GM21367 (cell line): ENCODE data around the gene LCE5A.
"Not testable (repeated sequence)": the region's sequence is repeated elsewhere in the genome, so short reads cannot be mapped to it uniquely, and the experiment has no call there.

Experiments
- ATAC-seq: cut with Tn5 transposase; IDR thresholded peaks from one replicate; pipeline ENCODE4 v1.9.1; 2021; ENCODE audit not compliant: unreplicated experiment

LCE5A gene, protein sequence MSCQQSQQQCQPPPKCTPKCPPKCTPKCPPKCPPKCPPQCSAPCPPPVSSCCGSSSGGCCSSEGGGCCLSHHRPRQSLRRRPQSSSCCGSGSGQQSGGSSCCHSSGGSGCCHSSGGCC

GRCh38 chr1:152510503-152510902 lies at the start of gene LCE5A:
TSS of gene LCE5A (plus strand) at chr1:152510803. CDS start at chr1:152511535, 732 bp downstream.
- no peak for ATAC-seq

DNA sequence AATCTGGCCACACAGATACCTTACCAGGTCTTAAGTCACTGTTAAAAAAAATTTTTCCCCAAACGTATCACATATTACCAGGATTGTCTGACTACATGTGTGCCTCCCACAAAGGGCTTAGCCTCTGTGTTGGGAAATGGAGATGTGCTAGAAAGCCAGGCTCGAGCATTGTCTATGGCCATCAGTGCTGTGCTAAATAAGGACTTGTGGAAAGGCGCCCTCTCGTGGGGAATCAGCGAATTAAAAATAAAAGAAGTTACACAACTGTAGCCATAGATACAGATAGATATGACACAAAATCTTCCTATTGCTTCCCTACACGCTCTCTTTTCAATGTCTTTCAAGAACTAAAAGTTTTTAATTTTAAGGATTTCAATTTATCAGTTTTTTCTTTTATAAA lies 49.1 kb upstream of the LCE5A start:
- ATAC-seq, result no peak

GRCh38 chr1:152462636-152463035 lies 48.0 kb upstream of the LCE5A start:
- ATAC-seq, result no peak

GRCh38 chr1:152466217-152466616 lies 44.4 kb upstream of the LCE5A start:
- no peak for ATAC-seq

DNA sequence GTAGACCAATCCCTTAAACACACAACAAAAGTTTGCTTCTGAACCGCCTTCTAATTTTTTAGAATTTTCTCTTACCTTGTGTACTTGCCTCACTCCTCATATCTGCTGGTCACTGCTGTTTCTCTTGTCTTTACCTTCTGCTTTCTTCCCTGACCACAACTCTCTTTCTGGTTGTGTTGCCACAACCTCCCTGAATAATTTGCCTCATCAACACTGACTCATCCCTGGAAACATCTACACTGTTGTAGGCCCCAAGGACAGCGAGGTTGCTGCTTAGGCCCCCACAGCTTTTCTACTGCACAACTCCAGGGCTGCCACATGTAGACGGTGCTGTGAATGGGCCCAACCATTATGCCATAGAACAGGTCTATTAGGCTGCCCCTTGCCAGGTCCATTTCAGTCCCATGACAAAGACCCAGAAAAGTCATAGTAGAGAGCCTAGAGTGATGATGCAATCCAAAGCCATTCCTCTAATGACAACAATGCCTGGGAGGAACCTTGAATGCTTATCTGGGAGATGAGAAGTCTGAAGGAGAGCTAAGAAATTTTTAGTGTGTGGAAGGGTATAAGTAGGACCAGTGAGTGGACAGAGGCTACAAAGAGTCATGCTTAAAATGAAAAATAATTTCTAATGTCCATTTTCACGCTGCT lies 36.6 kb upstream of the LCE5A start:
- ATAC-seq, result no peak

GRCh38 chr1:152479792-152480595 lies 30.6 kb upstream of the LCE5A start:
- ATAC-seq, result no peak

GRCh38 chr1:152481869-152482664 lies 28.5 kb upstream of the LCE5A start:
- no peak for ATAC-seq

DNA sequence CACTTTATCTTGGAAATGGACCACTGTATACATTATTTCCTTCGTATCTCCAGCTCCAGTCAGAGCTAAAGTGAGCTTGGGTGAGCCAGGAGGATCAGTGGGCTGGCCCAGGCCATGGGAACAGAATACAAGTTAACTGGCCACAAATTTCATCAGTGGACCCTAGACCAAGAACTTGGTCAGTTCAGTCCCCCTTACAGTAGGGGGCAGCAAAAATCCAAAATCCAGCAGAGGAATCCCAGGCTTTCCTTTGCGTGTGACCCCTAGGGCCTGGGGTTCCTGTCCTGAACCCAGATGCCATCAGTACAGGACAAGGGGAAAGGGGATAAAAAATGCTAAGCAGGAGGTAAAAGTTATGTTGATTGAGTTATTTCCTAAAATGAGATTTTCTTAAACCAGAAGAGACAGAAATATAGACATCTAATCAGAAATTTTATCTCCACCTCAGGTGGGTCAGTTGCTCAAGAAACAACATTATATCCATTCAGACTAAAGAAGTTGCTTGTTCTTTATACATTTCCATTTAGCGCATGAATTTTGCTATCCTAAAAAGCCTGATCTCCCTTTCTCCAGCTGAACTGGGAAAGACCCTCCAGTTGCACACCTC lies 24.1 kb upstream of the LCE5A start:
- ATAC-seq, result no peak

GRCh38 chr1:152487871-152488270 lies 22.7 kb upstream of the LCE5A start:
- no peak for ATAC-seq

- not testable (repeated sequence) for ATAC-seq
These were observed 19.1 kb upstream of the LCE5A start for GRCh38 chr1:152491537-152491936.

DNA sequence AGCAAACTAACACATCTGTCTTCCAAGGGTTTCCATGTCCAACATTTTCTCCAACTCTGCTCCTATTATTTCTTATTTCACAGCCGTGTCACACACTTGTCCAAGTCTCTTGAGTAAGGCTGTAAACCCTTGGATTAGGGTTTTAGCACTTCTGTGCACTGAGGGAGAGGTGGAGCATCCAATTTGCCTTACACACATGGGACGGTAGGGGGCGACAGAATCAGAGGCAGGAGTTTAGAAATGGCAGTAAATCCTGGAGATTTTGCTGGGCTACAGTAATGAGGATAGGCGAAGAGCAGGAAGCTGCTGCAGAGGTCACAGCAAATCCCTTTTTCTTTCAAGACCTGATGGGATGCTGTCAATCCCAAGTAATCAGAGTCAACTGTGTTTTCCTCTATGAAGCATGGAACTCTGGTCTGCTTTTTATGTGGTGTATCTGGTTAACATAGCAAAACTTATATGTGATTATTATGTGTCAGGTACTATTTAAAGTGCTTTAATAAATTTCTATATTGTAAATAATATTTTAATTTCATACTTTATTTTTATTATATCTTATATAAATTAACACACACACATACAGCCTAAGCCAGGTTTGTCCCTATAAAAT lies 15.4 kb upstream of the LCE5A start:
- no peak for ATAC-seq

GRCh38 chr1:152497273-152497672 lies 13.3 kb upstream of the LCE5A start:
- ATAC-seq, result no peak

- no peak for ATAC-seq
These were observed 8.9 kb upstream of the LCE5A start for GRCh38 chr1:152501704-152502103.

DNA sequence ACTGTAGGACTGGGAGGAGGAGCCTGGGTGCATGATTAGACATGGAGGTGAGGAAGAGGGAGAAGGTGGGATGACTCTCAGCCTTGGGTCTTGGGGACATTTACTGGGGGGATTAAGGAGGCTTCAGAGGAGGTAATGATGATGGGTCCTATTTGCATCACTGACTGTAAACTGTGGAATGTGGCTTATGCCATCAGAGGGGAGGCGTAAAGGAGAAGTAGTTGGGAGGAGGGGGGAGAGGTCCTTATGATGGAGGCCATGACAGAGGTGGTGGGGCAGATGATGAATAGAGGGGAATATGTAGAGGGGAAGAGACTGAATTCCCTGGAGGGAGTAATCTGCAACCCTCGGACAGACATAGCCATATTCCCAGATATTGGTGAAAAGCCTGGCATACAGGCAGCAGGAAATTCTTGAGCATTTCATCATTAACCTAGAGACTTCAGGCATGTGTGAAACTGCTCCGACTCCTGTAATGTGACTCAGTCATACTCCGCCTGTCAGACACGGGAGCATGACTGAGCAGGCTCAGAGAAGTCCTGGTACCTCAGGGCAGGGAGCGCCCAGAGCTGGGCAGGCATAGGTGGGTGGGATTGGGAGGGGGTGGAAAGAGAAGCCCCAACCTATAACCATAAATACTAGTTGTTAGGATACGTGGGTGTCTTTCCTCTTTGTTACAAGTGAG lies 8.0 kb upstream of the LCE5A start:
- ATAC-seq, result no peak

DNA sequence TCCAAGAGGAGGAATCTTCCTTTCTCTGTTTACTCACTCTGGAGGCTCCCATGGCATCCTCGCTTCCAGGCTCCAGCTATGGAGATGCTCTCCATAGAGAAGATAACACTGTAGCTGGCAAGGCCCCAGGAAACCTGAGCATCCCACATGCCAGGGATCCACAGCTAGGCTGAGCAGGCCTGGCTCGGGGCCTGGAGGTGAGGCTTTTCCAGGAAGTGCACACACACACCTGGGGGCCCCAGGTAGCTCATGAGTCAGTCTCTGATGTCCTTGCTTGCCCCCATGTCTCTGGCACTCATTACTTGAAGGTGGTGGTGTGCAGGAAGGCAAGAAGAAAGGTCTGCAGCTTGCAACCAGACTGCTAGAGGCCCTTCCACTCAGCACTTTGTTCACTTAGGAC lies 5.5 kb upstream of the LCE5A start:
- no peak for ATAC-seq

- ATAC-seq, result no peak
These were observed 3.6 kb upstream of the LCE5A start for GRCh38 chr1:152506899-152507498.

DNA sequence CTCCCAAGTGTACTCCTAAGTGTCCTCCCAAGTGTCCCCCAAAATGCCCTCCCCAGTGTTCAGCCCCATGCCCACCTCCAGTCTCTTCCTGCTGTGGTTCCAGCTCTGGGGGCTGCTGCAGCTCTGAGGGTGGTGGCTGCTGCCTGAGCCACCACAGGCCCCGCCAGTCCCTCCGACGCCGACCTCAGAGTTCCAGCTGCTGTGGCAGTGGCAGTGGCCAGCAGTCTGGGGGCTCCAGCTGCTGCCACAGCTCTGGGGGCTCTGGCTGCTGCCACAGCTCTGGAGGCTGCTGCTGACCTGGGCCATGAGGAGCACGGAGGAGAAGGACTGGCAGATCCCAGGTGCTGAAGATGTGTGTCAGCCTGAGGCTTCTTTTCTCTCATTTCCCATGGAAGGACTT lies 993 bp downstream of the LCE5A start:
- no peak for ATAC-seq

- no peak for ATAC-seq
These were observed 2.5 kb downstream of the LCE5A start for GRCh38 chr1:152513081-152513480.

DNA sequence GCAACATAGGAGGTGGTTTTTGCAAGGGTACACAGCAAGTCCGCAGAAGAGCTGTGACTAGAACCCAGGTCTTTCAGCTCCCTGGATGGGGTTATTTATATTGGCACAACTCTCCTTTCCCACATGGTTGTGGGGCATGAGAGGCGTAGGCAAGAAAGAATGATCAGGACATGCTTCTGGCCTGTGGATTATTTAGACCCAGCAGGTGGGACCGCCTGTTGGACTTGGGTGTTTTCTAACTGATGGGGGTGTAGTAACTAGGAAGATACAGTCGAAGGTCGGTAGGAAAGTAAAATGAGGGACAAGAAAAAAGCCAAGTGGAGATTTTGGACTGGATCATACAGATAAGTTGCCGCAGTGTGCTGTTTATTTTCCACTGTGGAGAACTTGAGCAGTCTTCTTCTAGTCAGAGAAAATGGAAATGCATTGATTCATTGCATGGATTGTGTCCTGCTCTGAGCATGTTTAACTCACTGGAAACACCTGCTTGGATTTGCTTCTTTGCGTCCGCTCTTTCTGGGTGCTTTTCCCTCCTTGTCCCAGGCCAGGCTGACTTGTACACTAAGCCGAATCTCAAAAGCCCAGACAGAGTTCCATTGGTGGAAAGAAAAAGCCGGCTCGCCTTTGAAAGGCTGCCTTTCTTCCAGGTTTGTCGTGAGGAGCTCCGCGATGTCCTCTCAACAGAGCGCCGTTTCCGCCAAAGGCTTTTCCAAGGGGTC lies 4.3 kb downstream of the LCE5A start:
- ATAC-seq, result no peak
